H9 (cell line): Measurements from ENCODE around the gene ARAF. TPM values are rescaled to one million over a fixed set of nuclear protein-coding genes. Genes with fewer than 3 reads are reported as not detected.

ENCODE experiments used
- DNase-seq: peaks from one replicate; pipeline ENCODE4 v3.0.0-alpha.2; 2017
- H2AFZ ChIP-seq: one replicate; pipeline ENCODE4 v1.6.1; 2013; ENCODE audit warnings: mild to moderate bottlenecking, low read length, control low read depth, moderate library complexity
- H2AK5ac ChIP-seq: 2 replicates; pipeline ENCODE4 v1.6.1; 2013; ENCODE audit warnings: low read length, control low read depth, mixed read lengths; ENCODE audit not compliant: insufficient read length
- H2BK120ac ChIP-seq: one replicate; pipeline ENCODE4 v1.6.1; 2013; ENCODE audit warnings: low read depth, mild to moderate bottlenecking, low read length, control low read depth, inconsistent platforms; ENCODE audit not compliant: poor library complexity, severe bottlenecking
- H2BK12ac ChIP-seq: 2 replicates; pipeline ENCODE4 v1.6.1; 2013; ENCODE audit warnings: low read length, control low read depth, mixed read lengths, low read depth; ENCODE audit not compliant: insufficient read length
- H2BK15ac ChIP-seq: 2 replicates; pipeline ENCODE4 v1.6.1; 2013; ENCODE audit warnings: low read depth, low read length, control low read depth
- H2BK20ac ChIP-seq: one replicate; pipeline ENCODE4 v1.6.1; 2013; ENCODE audit warnings: low read depth, mild to moderate bottlenecking, low read length, control low read depth, inconsistent platforms; ENCODE audit not compliant: poor library complexity, severe bottlenecking
- H2BK5ac ChIP-seq: 2 replicates; pipeline ENCODE4 v1.6.1; 2013; ENCODE audit warnings: low read length, control low read depth, mixed read lengths; ENCODE audit not compliant: insufficient read length
- H3K14ac ChIP-seq: 2 replicates; pipeline ENCODE4 v1.6.1; 2013; ENCODE audit warnings: low read length, control low read depth; ENCODE audit not compliant: insufficient read depth
- H3K18ac ChIP-seq: 2 replicates; pipeline ENCODE4 v1.6.1; 2013; ENCODE audit warnings: low read depth, mild to moderate bottlenecking, mixed read lengths, low read length, control low read depth; ENCODE audit not compliant: insufficient read length
- H3K23ac ChIP-seq: 2 replicates; pipeline ENCODE4 v1.6.1; 2013; ENCODE audit warnings: low read length, control low read depth, mixed read lengths, low read depth; ENCODE audit not compliant: insufficient read length
- H3K23me2 ChIP-seq: 2 replicates; pipeline ENCODE4 v1.6.1; 2013; ENCODE audit warnings: low read depth, mild to moderate bottlenecking, mixed read lengths, low read length, control low read depth; ENCODE audit not compliant: insufficient read length, poor library complexity, severe bottlenecking
- H3K27ac ChIP-seq: 2 replicates; pipeline ENCODE4 v1.5.1; 2013; ENCODE audit warnings: low read length, control low read depth, mixed read lengths, low read depth; ENCODE audit not compliant: insufficient read length
- H3K27me3 ChIP-seq: 2 replicates; pipeline ENCODE4 v1.6.1; 2013; ENCODE audit warnings: low read length, control low read depth, inconsistent platforms; ENCODE audit not compliant: insufficient read depth
- H3K4ac ChIP-seq: 2 replicates; pipeline ENCODE4 v1.6.1; 2013; ENCODE audit warnings: low read depth, mild to moderate bottlenecking, control low read depth, inconsistent platforms, low read length, moderate library complexity
- H3K4me1 ChIP-seq: 2 replicates; pipeline ENCODE4 v1.6.1; 2013; ENCODE audit warnings: low read length, control low read depth, inconsistent platforms; ENCODE audit not compliant: insufficient read depth
- H3K4me2 ChIP-seq: 2 replicates; pipeline ENCODE4 v1.6.1; 2013; ENCODE audit warnings: low read length, control low read depth, mixed read lengths; ENCODE audit not compliant: insufficient read length, insufficient read depth
- H3K56ac ChIP-seq: 2 replicates; pipeline ENCODE4 v1.6.1; 2013; ENCODE audit warnings: low read depth, mild to moderate bottlenecking, mixed read lengths, low read length, control low read depth; ENCODE audit not compliant: insufficient read length
- H3K79me1 ChIP-seq: 2 replicates; pipeline ENCODE4 v1.6.1; 2013; ENCODE audit warnings: low read depth, mild to moderate bottlenecking, moderate library complexity, low read length, control low read depth, inconsistent platforms; ENCODE audit not compliant: insufficient read depth, poor library complexity, severe bottlenecking
- H3K79me2 ChIP-seq: 2 replicates; pipeline ENCODE4 v1.6.1; 2013; ENCODE audit warnings: low read length, control low read depth, inconsistent platforms; ENCODE audit not compliant: insufficient read depth
- H3K9ac ChIP-seq: 2 replicates; pipeline ENCODE4 v1.6.1; 2013; ENCODE audit warnings: low read length, control low read depth, mixed read lengths; ENCODE audit not compliant: insufficient read length; ENCODE audit errors: extremely low read depth
- H3K9me3 ChIP-seq: one replicate; pipeline ENCODE4 v1.6.1; 2013; ENCODE audit warnings: low read depth, low read length, inconsistent platforms; ENCODE audit not compliant: control insufficient read depth
- H3T11ph ChIP-seq: one replicate; pipeline ENCODE4 v1.6.1; 2013; ENCODE audit warnings: mild to moderate bottlenecking, low read length, control low read depth, inconsistent platforms
- H4K20me1 ChIP-seq: one replicate; pipeline ENCODE4 v1.6.1; 2013; ENCODE audit not compliant: control insufficient read depth, insufficient read length, insufficient read depth
- H4K5ac ChIP-seq: 2 replicates; pipeline ENCODE4 v1.6.1; 2013; ENCODE audit warnings: low read depth, mild to moderate bottlenecking, mixed read lengths, low read length, control low read depth; ENCODE audit not compliant: insufficient read length
- H4K8ac ChIP-seq: replicated peaks from 2 replicates; pipeline ENCODE4 v1.6.1; 2013; ENCODE audit warnings: low read length, control low read depth, mixed read lengths, low read depth; ENCODE audit not compliant: insufficient read length
- H4K91ac ChIP-seq: 2 replicates; pipeline ENCODE4 v1.6.1; 2013; ENCODE audit warnings: low read depth, mild to moderate bottlenecking, moderate library complexity, mixed read lengths, low read length, control low read depth; ENCODE audit not compliant: insufficient read length
- H3K27ac Mint-ChIP-seq, 3 experiments: 2 replicates in 2 of 3; 3 replicates in 1 of 3; pipeline ENCODE4 v1.8.0; 2020 to 2021; ENCODE audit warnings: mixed read lengths in 3 of 3, mild to moderate bottlenecking in 1 of 3, moderate library complexity in 1 of 3
- H3K27me3 Mint-ChIP-seq: 2 replicates; pipeline ENCODE4 v1.8.0; 2021; ENCODE audit warnings: low read depth, mild to moderate bottlenecking, moderate library complexity, mixed read lengths
- H3K36me3 Mint-ChIP-seq, 3 experiments: 2 replicates in 2 of 3; 3 replicates in 1 of 3; pipeline ENCODE4 v1.8.0; 2020 to 2021; ENCODE audit warnings: low read depth in 3 of 3, mixed read lengths in 3 of 3; ENCODE audit not compliant: insufficient read depth in 1 of 3
- H3K4me1 Mint-ChIP-seq, 2 experiments: 2 replicates each; pipeline ENCODE4 v1.8.0; 2020; ENCODE audit warnings: mixed read lengths in 2 of 2
- H3K4me3 Mint-ChIP-seq, 2 experiments: 2 replicates in 1 of 2; 3 replicates in 1 of 2; pipeline ENCODE4 v1.8.0; 2020 to 2021; ENCODE audit warnings: mild to moderate bottlenecking in 2 of 2, mixed read lengths in 2 of 2, moderate library complexity in 1 of 2
- H3K9me3 Mint-ChIP-seq, 2 experiments: 2 replicates in 1 of 2; 3 replicates in 1 of 2; pipeline ENCODE4 v1.8.0; 2020; ENCODE audit warnings: mild to moderate bottlenecking in 2 of 2, mixed read lengths in 2 of 2, moderate library complexity in 1 of 2
- CTCF ChIP-seq: fragments of 200-600 bp; sonication (generic); conservative IDR thresholded peaks from 3 replicates; pipeline ENCODE4 v1.8.0; 2021; ENCODE audit warnings: antibody characterized with exemption, mild to moderate bottlenecking
- WGBS: extraction: QIAGEN DNeasy Blood & Tissue Kit; methylation state at CpG from one replicate; pipeline ENCODE4 v1.1.7; 2013; ENCODE audit warnings: missing lambda C conversion rate, low lambda C conversion rate, mixed read lengths; ENCODE audit not compliant: insufficient read length; ENCODE audit errors: extremely low coverage; 5-methylcytosine and 5-hydroxymethylcytosine counted together
- total RNA-seq: library from RNA; stranded (reverse); gene quantifications from 2 replicates; pipeline ENCODE4 v1.2.1, GENCODE V29; 2021

The ARAF gene
- total RNA-seq, 1 experiment from 2014 or later, result 48.1 TPM

GRCh38 chrX:47613082-47613481, 52.1 kb downstream of the ARAF start:
- Mint-ChIP-seq H3K36me3 (peaks cover 0 to 15% (median 11%) of the 10 kb centered on the region in 3 experiments; a peak in 5 of 7 replicates), H3K4me1 (peaks cover 11 to 23% of the 10 kb centered on the region in 2 experiments), H3K9me3 (peaks cover 81 to 86% of the 10 kb centered on the region in 2 experiments), H3K4me3 (no peak overlapping the region), H3K27me3 (no peaks in the 10 kb centered on the region; the same call in 1 of the 2 replicates), H3K27ac (no peak overlapping the region)
- H4K8ac ChIP-seq, result no peak overlapping the region
- no peak overlapping the region for H2BK15ac ChIP-seq
- no peak overlapping the region for H2AFZ ChIP-seq
- DNase-seq, result no peak
- TF ChIP-seq CTCF, result no peak
- no peaks in the 10 kb centered on the region for H4K20me1 ChIP-seq
- no peak overlapping the region for H3K4me2 ChIP-seq
- H3K27ac ChIP-seq, result no peak overlapping the region
- H4K5ac ChIP-seq, result no peak overlapping the region
- no peak overlapping the region for H3K14ac ChIP-seq
- H3K79me2 ChIP-seq, result no peaks in the 10 kb centered on the region
- H2AK5ac ChIP-seq, result no peak overlapping the region
- H3K18ac ChIP-seq, result no peak overlapping the region
- no peaks in the 10 kb centered on the region; the same call in 1 of the 2 replicates for H3K4me1 ChIP-seq
- no peaks in the 10 kb centered on the region for H3K79me1 ChIP-seq
- no peak overlapping the region for H3K4ac ChIP-seq
- no peak overlapping the region for H3K56ac ChIP-seq
- no peak overlapping the region for H2BK12ac ChIP-seq
- peaks cover 44% of the 10 kb centered on the region for H3K9me3 ChIP-seq
- no peak overlapping the region for H4K91ac ChIP-seq
- H3K23ac ChIP-seq, result no peak overlapping the region
- no peak overlapping the region for H3T11ph ChIP-seq
- H3K27me3 ChIP-seq, result no peaks in the 10 kb centered on the region
- H3K23me2 ChIP-seq, result no peaks in the 10 kb centered on the region
- no peak overlapping the region for H2BK120ac ChIP-seq
- no peak overlapping the region for H3K9ac ChIP-seq
- no peak overlapping the region for H2BK20ac ChIP-seq
- whole genome bisulfite sequencing, result no CpG with 5 or more reads among the region's 8 CpGs
- no peak overlapping the region for H2BK5ac ChIP-seq
